HG02588 (cell line): ENCODE data around the gene FGF12.
A peak's percentile ranks its signal among the peaks of the same experiment; 100 is the strongest.

Experiments used
- ATAC-seq: cut with Tn5 transposase; IDR thresholded peaks from one replicate; pipeline ENCODE4 v1.9.1; 2021; ENCODE audit warnings: mild to moderate bottlenecking, moderate library complexity; ENCODE audit not compliant: unreplicated experiment

FGF12 gene

DNA sequence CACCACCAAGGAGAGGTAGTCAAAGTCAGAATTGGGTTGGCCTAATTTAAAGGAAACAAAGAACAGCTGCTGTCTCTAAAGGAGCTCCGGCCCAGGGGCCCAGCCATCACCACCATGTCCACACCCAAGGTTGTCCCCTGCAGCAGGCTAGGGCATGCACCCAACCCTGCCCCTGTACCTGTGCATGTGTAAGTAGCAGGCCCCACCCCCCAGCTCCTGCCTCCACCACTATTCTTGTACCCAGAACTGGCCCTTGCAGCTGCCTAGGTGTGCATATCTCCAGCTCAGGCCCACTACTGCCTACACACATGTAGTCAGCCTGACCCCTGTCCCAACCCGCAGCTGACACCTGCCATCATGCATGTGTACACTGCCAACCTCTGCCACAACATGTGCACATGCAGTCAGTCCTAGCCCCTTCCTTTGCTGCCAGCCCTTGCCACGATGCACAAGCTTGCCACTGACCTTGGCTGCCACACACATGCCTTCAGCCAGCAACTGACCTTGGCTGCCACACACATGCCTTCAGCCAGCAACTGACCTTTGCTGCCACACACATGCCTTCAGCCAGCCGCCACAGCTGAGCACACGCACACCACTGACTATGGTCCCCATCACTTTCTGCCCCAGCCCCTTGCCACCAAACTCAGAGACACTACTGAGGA is 39.7 kb downstream of the FGF12 start:
- no peak for ATAC-seq

DNA sequence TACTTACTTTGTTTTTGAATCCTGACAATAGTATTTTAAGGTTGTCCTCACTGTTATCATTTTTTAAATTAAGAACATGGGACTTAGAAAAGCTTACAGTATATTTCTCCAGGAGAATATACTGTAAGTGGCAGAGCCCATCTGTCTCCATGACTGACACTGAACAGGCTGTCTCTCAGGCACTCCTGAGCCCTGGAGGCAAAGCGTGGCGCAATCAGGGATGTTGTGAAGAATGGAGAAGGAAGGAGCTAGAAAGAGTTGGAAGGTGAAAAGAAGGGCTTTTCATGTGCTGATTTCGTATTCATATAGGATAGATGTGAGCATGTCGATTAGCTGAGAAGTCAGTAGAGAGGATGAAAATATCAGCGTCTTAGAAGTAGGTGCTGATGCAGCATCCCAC is 41.5 kb downstream of the FGF12 start:
- no peak for ATAC-seq

DNA sequence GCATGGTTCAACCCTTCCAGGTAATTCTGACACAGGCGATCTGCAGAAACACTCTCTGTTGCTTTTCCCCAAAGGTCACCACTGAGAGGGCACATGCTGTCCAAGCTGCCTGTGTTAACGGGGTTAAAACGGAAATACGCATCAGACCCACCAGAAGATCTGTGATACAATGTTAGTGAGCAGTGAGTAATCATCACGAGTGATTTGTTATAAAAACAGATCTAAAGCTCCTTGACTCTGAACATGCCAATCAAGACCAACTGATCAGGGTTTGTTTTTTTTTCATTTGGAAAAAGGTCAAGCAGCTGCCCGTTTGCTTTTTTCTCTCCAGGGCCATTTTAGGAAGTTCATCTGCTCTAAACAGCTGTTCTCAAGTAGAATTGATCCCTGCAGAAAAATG is 43.2 kb downstream of the FGF12 start:
- no peak for ATAC-seq

DNA sequence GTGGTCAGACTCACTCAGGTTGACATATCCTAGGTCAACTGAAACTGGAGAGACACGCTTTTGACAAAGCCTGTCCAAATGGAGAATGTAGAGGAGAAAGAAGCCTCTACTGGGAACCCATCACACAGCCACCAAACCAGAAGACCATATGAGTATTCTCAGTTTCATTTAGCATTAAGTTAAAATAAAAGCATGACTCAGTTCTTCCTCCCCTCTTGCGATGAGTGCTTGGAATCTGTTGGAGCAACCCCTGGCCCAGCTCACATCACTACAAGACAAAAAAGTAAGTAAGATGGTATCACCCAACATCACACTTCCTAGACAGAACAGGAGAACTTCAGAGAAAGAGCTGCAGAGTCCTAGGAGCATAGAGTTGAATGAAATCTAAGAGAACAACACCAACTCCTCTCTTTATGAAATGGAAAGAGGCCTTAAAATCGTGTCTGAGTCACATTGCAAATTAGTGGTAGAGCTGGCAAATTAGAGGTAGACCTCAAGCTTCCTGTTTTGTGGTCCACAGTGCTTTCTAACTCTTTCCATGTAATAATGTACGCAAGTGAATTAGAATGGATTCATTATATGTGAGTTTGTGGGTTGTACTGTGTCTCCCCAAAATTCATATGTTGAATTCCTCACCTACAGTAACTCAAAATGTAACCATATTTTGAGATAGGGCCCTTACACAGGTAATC is 51.2 kb downstream of the FGF12 start:
- ATAC-seq: peak; percentile 69

DNA sequence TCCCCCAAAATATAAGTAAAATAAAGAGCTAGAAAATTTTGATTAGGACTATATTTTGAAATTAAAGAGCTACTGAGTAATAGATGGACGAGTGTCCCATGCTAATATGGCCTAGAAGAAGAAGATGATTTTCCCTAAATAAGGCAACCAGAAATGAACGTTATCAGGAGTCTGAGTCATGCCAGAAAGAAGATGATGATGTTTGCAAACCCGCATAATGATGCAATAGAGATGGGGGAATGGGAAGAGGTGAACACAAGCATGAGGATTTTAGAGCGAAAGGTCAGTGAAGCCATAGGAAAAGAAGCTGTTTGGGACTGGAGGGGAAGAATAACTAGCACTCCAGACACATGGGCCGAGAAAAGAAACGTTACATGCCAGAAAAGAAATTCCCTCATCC is 71.7 kb downstream of the FGF12 start:
- ATAC-seq: no peak

DNA sequence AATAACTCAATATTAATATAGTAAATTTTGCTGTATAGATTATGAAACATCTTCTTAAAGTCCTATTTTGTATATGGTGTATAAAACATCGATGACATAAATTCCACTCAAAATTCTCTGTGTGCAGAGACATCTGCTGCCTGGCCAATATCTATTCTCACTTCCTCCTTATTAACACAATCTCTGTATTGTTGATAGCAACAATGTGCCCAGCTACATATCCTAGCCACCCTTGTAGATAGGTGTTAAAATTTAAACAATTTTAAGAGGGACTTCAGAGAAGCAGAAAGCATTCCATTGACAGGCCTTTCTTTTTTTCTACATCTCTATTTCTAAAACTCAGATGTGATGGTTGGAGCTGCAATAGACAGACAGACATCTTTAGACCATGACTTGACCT is 72.3 kb downstream of the FGF12 start:
- ATAC-seq: no peak

DNA sequence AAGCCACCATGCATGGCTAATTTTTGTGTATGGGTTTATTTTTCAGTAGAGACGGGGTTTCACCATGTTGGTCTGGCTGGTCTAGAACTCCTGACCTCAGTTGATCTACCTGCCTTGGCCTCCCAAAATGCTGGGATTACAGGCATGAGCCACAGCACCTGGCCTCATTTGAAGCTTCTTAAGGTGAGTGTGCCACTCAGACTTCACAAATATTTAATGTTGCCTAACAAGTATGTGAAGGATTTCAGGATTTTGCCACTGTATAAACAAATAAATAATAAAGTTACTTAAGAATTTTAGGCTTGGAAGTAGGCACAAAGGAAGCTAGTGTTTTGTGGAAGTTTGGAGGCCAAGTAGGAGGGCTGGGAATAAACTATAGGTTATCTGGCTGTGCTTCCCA is 73.5 kb downstream of the FGF12 start:
- ATAC-seq: no peak

DNA sequence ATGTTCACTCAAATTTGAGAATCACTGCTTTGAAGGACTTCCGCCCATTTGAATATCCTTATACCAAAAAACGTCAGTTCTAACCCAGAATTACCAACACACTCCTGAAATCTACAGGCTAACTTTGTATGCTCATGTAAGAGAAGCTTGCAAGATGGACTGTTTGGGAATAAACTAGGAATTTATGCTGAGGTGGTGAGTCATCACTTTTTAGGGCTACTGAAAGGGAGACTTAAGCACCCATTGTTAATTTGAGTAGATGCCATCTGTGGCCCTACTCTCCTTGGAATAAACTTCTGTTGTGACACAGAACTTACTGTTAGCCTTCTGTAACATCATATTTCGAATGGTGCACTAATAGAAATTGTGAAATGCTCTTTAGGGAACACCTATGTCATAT is 74.6 kb downstream of the FGF12 start:
- no peak for ATAC-seq

DNA sequence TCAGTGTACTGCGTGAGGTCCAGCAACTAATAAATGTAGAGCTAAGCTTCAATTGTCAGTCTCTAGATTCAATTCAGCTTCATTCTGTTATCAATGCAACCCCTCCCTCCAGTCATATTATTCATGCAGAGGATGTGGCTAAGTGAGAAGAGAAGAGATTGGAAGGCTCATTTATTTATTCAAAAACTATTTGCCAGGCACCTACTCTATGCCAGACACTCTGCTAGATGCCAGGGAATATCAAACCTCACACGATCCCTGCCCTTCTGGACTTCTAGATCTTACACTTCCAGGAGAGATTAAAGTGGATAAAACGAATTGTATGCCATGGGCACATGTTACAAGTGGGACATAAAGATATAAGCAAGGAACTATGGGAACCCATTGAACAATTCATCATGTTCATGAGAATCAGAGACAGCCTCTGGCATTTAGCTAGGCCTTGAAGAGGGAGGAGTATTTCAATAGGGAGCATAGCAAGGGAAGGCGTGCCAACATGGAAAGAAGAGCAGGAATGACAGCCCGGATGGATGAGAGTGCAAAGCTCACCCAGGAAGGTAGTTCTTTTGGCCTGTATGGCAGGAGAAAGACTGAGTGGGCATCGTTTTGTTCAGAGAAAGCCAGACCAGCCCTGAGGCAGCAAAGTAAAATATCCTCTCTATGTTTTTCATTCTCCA is 75.4 kb downstream of the FGF12 start:
- no peak for ATAC-seq

DNA sequence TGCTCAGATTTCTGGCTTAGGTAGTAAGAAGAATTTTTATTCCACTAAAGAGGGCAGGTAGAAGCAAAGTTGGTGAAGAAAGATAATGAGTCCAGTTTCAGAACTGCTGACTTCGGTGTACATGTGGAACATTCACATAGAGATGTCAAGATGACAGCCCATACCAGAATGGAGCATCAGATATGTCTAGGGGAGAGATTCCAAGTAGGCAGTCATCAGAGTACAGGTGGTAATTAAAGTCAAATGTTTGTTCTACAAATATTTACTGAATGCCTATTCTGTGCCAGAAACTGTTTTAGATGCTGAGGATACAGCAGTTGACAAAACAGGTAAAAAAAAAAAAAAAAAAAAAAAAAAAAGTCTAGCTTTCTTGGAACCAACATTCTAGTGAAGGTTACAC is 81.9 kb downstream of the FGF12 start:
- ATAC-seq: no peak

DNA sequence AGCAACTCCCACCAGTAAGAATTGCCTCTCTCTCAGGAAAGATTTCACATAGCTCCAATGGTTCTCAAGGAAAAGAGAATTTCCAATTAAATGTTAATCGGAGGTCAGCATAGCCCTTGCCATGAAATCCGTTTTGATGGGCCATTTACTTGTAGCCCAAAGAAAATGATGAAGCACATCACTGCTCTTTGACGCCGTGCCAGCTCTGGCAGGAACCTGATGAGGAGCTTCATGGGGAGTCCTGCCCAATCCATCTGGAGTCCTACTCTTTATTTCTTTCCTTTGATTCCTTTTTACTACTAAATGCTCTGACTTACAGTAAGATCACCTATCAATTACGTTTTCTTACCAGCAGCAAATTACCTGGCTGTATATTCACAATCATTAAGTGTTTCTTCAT is 84.7 kb downstream of the FGF12 start:
- ATAC-seq: no peak

DNA sequence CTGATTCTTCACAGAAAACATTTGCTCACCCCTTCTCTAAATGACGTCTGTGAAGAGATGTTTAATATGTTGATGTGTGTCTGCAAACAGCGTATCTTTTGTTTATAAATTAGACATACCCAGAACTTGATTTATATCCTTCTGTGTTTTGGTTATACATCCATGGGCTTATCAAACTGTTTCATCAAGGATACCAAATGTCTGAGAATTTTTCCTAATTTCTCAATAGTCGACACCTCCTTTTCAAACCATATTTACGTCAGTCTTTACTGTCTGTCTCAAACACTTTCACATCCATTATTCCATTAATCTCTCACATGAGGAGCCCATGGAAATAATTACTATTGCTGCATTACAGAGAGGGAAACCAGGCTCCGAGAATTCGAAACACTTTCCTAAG is 85.4 kb downstream of the FGF12 start:
- no peak for ATAC-seq

DNA sequence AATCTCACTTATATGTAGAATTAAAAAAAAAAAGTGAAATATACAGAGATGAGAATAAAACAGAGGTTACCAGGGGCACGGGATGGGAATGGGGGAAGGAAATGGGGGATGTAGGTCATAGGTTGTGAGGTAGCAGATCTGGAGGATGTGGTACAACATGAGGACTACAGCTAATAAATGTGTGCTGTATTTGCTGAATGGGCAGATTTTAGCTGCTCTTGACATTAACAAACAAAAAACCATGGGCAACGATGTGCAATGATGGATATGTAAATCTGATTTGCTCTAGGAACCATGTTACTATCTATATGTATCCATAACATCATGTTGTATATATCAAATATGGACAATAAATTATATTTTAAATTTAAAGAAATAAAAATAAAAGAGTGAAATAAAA is 87.4 kb downstream of the FGF12 start:
- ATAC-seq: no peak

DNA sequence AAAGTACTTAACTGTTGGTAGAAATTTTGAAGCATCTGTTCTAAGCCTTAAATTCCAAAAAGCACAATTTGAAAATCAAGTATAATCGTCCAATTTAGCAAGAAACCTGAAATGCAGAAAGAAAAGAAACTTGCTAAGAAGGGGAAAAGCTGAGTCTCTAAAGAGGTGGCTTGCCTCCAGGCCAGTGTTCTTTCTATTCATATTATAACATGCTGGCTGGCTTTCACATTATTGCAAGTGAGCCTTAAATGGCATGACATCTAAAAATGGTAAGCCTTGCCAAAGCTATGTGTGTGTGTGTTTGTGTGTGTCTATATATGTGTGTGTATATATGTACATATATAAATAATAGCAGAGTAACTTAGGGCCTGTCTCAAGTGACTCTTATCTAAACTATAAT is 89.5 kb downstream of the FGF12 start:
- ATAC-seq: no peak

DNA sequence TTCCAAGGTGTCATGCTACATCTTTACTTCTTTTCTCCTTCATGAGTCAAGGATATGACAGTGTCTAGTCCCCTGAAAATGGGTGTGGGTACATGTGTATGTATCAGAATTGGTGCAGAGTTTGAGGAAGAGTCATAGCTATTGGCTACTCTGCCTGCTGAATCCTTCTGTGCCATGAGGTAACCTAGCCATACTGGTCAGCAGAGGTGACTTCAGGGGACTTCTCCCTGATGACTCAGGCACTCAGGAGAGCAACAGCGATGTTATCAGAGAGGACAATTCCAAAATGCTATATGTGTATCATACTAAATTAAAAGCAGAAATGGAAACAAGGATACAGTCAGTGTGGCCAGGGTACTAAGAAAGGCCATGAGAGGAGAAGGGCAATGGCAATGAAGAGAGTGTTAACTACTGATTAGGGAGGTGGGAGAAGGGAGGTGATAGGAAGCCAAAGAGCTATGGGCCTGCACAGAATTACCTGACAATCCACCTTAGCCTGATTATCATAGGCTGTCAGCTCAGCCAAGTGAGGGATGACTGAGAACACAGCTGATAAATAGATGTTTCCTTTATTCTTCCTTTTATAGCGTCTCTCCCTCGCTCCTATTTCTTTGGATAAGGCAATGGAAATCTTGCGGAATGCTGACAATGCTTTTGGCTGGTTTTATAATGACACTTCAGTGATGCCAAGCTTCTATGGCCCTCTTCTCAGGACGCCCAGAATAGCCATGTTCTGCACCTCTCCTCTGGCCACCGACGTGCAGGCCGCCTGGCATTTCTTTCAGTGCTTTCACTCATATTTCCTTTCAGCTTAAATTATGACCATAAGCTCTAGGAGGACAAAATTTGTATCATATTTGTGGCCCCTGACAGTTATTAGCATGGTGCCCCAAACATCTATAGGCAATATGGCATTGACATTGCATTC is 90.6 kb downstream of the FGF12 start:
- ATAC-seq: no peak

DNA sequence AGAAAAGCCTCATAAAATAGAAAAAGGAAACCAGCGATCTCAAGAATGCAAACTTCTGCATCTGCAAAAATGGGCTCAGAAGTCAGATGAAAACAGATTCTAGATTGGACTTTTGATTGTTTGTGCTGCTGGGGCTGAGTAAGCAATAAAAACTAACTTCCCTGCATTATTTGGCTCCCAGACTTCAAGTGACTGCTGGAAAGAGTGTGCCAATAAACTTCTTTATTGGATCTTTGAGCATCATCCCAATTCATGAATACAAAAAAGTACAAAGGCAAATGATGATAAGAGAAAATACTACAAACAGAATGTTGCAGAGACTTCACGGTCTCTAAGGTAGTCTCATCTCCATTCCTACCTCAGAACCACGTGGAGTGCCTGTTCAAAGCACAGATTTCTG is 97.9 kb downstream of the FGF12 start:
- no peak for ATAC-seq

DNA sequence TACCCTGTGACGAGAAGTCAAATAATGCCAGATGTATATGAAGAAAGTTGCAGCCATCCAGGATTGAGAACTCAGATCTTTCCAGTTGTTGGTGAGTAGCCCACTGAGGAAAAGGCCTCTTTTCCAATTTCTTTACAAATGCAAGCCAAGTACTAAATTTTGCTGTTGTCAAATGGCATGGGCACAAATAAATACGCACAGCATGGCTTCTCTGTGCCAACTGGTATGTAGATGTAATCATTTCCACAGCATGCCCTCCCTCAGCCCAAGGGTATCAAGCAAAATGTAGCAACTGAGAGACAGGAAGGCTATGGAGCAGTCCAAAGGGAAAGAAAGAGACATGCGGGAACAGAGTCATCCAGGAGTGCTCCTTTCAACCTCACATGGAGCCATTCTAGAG is 105.4 kb downstream of the FGF12 start:
- no peak for ATAC-seq

DNA sequence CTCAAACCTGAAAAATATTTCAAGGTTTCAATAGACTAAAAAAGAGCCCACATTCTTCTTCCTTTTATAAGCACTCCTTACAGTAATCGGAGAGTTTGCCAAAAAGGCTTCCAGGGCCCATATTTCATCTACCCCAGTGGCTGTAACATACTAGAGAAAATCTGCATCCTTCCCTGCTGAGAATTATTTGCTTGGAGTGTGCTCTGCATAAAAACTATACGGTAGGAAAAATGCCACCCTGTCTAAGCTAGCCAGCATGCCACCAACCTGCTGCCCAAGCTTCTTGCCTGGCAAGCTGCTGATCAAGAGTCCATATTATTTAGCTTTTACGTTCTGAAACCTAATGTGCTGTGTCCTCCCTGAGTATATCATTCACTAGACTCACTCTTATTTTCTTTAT is 107.1 kb downstream of the FGF12 start:
- no peak for ATAC-seq

DNA sequence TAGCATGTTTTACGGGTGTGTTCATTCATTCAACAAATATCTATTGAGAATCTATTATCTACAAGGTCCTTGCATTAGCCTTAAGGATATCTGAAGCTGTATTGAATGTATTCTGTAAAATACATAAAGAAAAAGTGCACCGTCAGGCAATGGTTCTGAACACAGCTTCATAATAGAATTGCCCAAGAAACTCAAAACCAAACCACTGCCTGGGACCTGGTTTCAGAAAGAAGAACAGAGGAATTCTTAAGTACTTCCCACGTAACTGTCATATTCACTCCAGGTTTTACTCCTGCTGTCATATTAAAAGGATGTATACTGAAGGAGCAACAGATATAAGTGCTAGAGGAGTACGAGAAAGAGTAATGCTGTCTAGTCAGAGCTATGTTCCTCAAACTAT is 115.9 kb downstream of the FGF12 start:
- ATAC-seq: no peak

DNA sequence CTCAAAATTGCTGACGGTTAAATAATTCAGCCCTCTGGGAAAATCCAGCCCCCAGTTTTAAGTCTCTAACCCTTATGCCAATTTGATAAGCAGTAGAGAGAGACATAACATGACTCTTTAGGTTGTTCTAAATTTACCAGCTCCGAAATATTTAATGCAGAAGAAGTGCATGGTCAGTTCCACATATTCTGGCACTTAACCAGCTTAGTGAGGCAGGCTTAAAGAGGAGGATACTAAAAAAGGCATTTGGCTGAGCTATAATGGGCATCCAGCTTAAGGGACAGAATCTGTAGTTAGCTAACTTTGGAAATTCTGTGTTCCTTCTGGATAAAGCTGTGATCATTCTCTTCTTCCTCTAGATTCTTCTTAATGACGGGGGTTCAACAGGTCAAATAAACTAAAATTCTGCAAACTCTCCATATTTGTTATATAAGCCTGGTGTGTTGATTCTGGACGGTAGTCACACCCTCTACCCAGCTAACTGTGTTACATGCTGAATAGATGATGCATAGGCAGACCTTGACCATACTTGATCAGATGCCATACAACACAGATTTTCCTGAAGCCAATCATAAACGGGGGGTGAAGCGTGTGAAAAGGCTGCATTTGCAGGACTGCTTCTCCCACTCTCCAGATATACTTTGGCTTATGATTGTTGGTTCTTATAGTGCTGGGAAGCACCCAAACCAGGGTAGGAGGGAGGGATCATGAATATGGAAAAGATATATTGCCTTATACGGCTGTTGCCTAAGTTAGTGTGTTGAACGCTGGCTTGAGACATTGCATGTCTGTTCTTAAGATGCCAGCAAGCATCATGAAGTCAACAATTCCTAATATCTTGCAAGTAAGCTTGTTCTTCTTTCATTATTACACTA is 118.4 kb downstream of the FGF12 start:
- no peak for ATAC-seq
